ENCODE data around the gene PIP4K2A.

PIP4K2A gene

GRCh38 chr10:22623633-22624253 is 90.6 kb downstream of the PIP4K2A start:
- H3K9me3 ChIP-seq (ENCODE audit: control insufficient read depth, low read depth, low read length): no peaks in the 10 kb centered on the region
- H3K36me3 ChIP-seq (ENCODE audit: control insufficient read depth, low read depth, low read length): no peaks in the 10 kb centered on the region
- no peak overlapping the region for H3K27ac ChIP-seq (ENCODE audit: low read length)
- no peak overlapping the region for H3K4me3 ChIP-seq (ENCODE audit: low read length)
- H3K9ac ChIP-seq (ENCODE audit: low read length): no peak overlapping the region
- peaks cover 42% of the 10 kb centered on the region for H3K4me1 ChIP-seq (ENCODE audit: control insufficient read depth, low read depth, low read length)
- no peaks in the 10 kb centered on the region for H3K27me3 ChIP-seq (ENCODE audit: control insufficient read depth, insufficient read depth, low read length)

GRCh38 chr10:22622242-22622806 is 92.1 kb downstream of the PIP4K2A start:
- Histone ChIP-seq H3K4me3 (ENCODE audit: low read length) (no peak overlapping the region), H3K27me3 (ENCODE audit: control insufficient read depth, insufficient read depth, low read length) (no peaks in the 10 kb centered on the region), H3K4me1 (ENCODE audit: control insufficient read depth, low read depth, low read length) (peaks cover 47% of the 10 kb centered on the region), H3K27ac (ENCODE audit: low read length) (no peak overlapping the region), H3K36me3 (ENCODE audit: control insufficient read depth, low read depth, low read length) (no peaks in the 10 kb centered on the region), H3K9me3 (ENCODE audit: control insufficient read depth, low read depth, low read length) (no peaks in the 10 kb centered on the region), H3K9ac (ENCODE audit: low read length) (no peak overlapping the region)

- H3K4me3 ChIP-seq (ENCODE audit: low read length): no peak overlapping the region
These were observed 92.7 kb downstream of the PIP4K2A start for GRCh38 chr10:22621726-22622125.

GRCh38 chr10:22620929-22621328 is 93.4 kb downstream of the PIP4K2A start:
- H3K9ac ChIP-seq (ENCODE audit: low read length): no peak overlapping the region
- H3K27ac ChIP-seq (ENCODE audit: low read length): no peak overlapping the region
- no peak overlapping the region for H3K4me3 ChIP-seq (ENCODE audit: low read length)
- H3K27me3 ChIP-seq (ENCODE audit: control insufficient read depth, insufficient read depth, low read length): no peaks in the 10 kb centered on the region
- H3K36me3 ChIP-seq (ENCODE audit: control insufficient read depth, low read depth, low read length): no peaks in the 10 kb centered on the region
- H3K9me3 ChIP-seq (ENCODE audit: control insufficient read depth, low read depth, low read length): no peaks in the 10 kb centered on the region
- H3K4me1 ChIP-seq (ENCODE audit: control insufficient read depth, low read depth, low read length): peaks cover 41% of the 10 kb centered on the region

More at GRCh38 chr10:22621726-22622125, 92.7 kb downstream of the PIP4K2A start:
- Histone ChIP-seq H3K9me3 (ENCODE audit: control insufficient read depth, low read depth, low read length) (no peaks in the 10 kb centered on the region), H3K27me3 (ENCODE audit: control insufficient read depth, insufficient read depth, low read length) (no peaks in the 10 kb centered on the region), H3K9ac (ENCODE audit: low read length) (no peak overlapping the region), H3K27ac (ENCODE audit: low read length) (no peak overlapping the region), H3K36me3 (ENCODE audit: control insufficient read depth, low read depth, low read length) (no peaks in the 10 kb centered on the region), H3K4me1 (ENCODE audit: control insufficient read depth, low read depth, low read length) (peaks cover 45% of the 10 kb centered on the region)

- Histone ChIP-seq H3K4me1 (ENCODE audit: control insufficient read depth, low read depth, low read length) (peaks cover 39% of the 10 kb centered on the region), H3K9me3 (ENCODE audit: control insufficient read depth, low read depth, low read length) (no peaks in the 10 kb centered on the region), H3K27me3 (ENCODE audit: control insufficient read depth, insufficient read depth, low read length) (no peaks in the 10 kb centered on the region), H3K4me3 (ENCODE audit: low read length) (no peak overlapping the region), H3K9ac (ENCODE audit: low read length) (no peak overlapping the region), H3K27ac (ENCODE audit: low read length) (no peak overlapping the region), H3K36me3 (ENCODE audit: control insufficient read depth, low read depth, low read length) (no peaks in the 10 kb centered on the region)
These were observed 94.1 kb downstream of the PIP4K2A start for GRCh38 chr10:22620140-22620857.

- no peak overlapping the region for H3K9ac ChIP-seq (ENCODE audit: low read length)
- H3K9me3 ChIP-seq (ENCODE audit: control insufficient read depth, low read depth, low read length): no peaks in the 10 kb centered on the region
- H3K27me3 ChIP-seq (ENCODE audit: control insufficient read depth, insufficient read depth, low read length): no peaks in the 10 kb centered on the region
- H3K36me3 ChIP-seq (ENCODE audit: control insufficient read depth, low read depth, low read length): no peaks in the 10 kb centered on the region
- no peak overlapping the region for H3K4me3 ChIP-seq (ENCODE audit: low read length)
- H3K4me1 ChIP-seq (ENCODE audit: control insufficient read depth, low read depth, low read length): peaks cover 39% of the 10 kb centered on the region
- H3K27ac ChIP-seq (ENCODE audit: low read length): no peak overlapping the region
These were observed 95.3 kb downstream of the PIP4K2A start for GRCh38 chr10:22619101-22619500.

- no peak overlapping the region for H3K9ac ChIP-seq (ENCODE audit: low read length)
These were observed 96.1 kb downstream of the PIP4K2A start for GRCh38 chr10:22618078-22618785.

GRCh38 chr10:22617516-22617915 is 96.9 kb downstream of the PIP4K2A start:
- no peak overlapping the region for H3K27ac ChIP-seq (ENCODE audit: low read length)
- peaks cover 47% of the 10 kb centered on the region for H3K4me1 ChIP-seq (ENCODE audit: control insufficient read depth, low read depth, low read length)
- no peak overlapping the region for H3K4me3 ChIP-seq (ENCODE audit: low read length)

More at GRCh38 chr10:22618078-22618785, 96.1 kb downstream of the PIP4K2A start:
- peaks cover 47% of the 10 kb centered on the region for H3K4me1 ChIP-seq (ENCODE audit: control insufficient read depth, low read depth, low read length)
- no peak overlapping the region for H3K27ac ChIP-seq (ENCODE audit: low read length)
- H3K36me3 ChIP-seq (ENCODE audit: control insufficient read depth, low read depth, low read length): no peaks in the 10 kb centered on the region
- H3K9me3 ChIP-seq (ENCODE audit: control insufficient read depth, low read depth, low read length): no peaks in the 10 kb centered on the region
- no peaks in the 10 kb centered on the region for H3K27me3 ChIP-seq (ENCODE audit: control insufficient read depth, insufficient read depth, low read length)
- H3K4me3 ChIP-seq (ENCODE audit: low read length): no peak overlapping the region

GRCh38 chr10:22617051-22617450 is 97.3 kb downstream of the PIP4K2A start:
- no peak overlapping the region for H3K27ac ChIP-seq (ENCODE audit: low read length)
- H3K27me3 ChIP-seq (ENCODE audit: control insufficient read depth, insufficient read depth, low read length): no peaks in the 10 kb centered on the region
- no peaks in the 10 kb centered on the region for H3K9me3 ChIP-seq (ENCODE audit: control insufficient read depth, low read depth, low read length)
- H3K9ac ChIP-seq (ENCODE audit: low read length): no peak overlapping the region
- no peaks in the 10 kb centered on the region for H3K36me3 ChIP-seq (ENCODE audit: control insufficient read depth, low read depth, low read length)
- H3K4me1 ChIP-seq (ENCODE audit: control insufficient read depth, low read depth, low read length): peaks cover 47% of the 10 kb centered on the region
- H3K4me3 ChIP-seq (ENCODE audit: low read length): no peak overlapping the region

More at GRCh38 chr10:22617516-22617915, 96.9 kb downstream of the PIP4K2A start:
- Histone ChIP-seq H3K36me3 (ENCODE audit: control insufficient read depth, low read depth, low read length) (no peaks in the 10 kb centered on the region), H3K27me3 (ENCODE audit: control insufficient read depth, insufficient read depth, low read length) (no peaks in the 10 kb centered on the region), H3K9me3 (ENCODE audit: control insufficient read depth, low read depth, low read length) (no peaks in the 10 kb centered on the region), H3K9ac (ENCODE audit: low read length) (no peak overlapping the region)

GRCh38 chr10:22615819-22616499 is 98.4 kb downstream of the PIP4K2A start:
- no peaks in the 10 kb centered on the region for H3K36me3 ChIP-seq (ENCODE audit: control insufficient read depth, low read depth, low read length)
- no peak overlapping the region for H3K27ac ChIP-seq (ENCODE audit: low read length)
- no peaks in the 10 kb centered on the region for H3K9me3 ChIP-seq (ENCODE audit: control insufficient read depth, low read depth, low read length)
- no peak overlapping the region for H3K4me3 ChIP-seq (ENCODE audit: low read length)
- H3K4me1 ChIP-seq (ENCODE audit: control insufficient read depth, low read depth, low read length): peaks cover 47% of the 10 kb centered on the region
- H3K27me3 ChIP-seq (ENCODE audit: control insufficient read depth, insufficient read depth, low read length): no peaks in the 10 kb centered on the region
- H3K9ac ChIP-seq (ENCODE audit: low read length): no peak overlapping the region

- H3K9me3 ChIP-seq (ENCODE audit: control insufficient read depth, low read depth, low read length): no peaks in the 10 kb centered on the region
- no peak overlapping the region for H3K4me3 ChIP-seq (ENCODE audit: low read length)
- H3K4me1 ChIP-seq (ENCODE audit: control insufficient read depth, low read depth, low read length): peaks cover 55% of the 10 kb centered on the region
- no peak overlapping the region for H3K27ac ChIP-seq (ENCODE audit: low read length)
- H3K36me3 ChIP-seq (ENCODE audit: control insufficient read depth, low read depth, low read length): no peaks in the 10 kb centered on the region
- H3K9ac ChIP-seq (ENCODE audit: low read length): no peak overlapping the region
- H3K27me3 ChIP-seq (ENCODE audit: control insufficient read depth, insufficient read depth, low read length): no peaks in the 10 kb centered on the region
These were observed 99.3 kb downstream of the PIP4K2A start for GRCh38 chr10:22615101-22615500.
